GM21619 (cell line): ENCODE data around the gene THRAP3.
A peak's percentile ranks its signal among the peaks of the same experiment; 100 is the strongest.

Experiments used
- ATAC-seq: cut with Tn5 transposase; IDR thresholded peaks from one replicate; pipeline ENCODE4 v1.9.1; 2021; ENCODE audit not compliant: unreplicated experiment

The THRAP3 gene

DNA sequence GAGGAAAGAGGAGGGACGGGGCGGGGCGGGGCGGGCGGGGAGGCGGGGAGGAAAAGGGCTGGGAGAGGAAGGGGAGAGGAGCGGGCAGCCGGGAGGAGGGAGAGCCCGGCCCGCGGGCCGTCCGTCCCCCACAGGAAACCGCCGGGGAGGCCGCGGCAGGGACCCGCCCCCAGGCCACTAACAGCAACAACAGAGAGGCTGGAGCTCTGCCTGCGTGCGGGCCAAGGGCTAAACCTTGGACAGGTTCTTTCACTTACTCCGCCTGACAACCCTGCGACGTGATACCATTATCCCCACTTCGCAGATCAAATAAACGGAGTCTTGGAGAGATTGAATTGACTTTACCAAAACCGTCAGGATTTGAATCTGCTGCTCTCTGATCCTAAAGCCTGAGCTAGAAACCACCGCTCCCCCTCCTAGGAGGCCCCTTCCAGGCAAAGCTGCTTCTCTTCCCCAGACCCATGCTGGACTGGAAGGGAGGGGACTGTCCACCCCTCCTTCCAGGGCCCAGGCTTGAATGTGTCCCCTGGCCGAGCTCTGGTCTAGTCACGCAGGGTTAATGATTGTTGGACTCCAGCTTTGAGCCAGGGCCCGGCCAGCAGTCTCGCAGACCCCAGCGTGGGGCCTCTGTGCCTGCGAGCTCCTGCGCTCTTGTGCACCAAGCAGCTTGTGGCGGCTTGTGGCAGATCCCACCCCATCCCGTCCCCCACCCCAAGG is 99.6 kb downstream of the THRAP3 start, which contains the start of gene EVA1B:
Gene EVA1B (minus strand): TSS at position 10 of the 717 bp plus-strand sequence. CDS start 608 bp downstream, outside the sequence.
- ATAC-seq = peak; percentile 44

DNA sequence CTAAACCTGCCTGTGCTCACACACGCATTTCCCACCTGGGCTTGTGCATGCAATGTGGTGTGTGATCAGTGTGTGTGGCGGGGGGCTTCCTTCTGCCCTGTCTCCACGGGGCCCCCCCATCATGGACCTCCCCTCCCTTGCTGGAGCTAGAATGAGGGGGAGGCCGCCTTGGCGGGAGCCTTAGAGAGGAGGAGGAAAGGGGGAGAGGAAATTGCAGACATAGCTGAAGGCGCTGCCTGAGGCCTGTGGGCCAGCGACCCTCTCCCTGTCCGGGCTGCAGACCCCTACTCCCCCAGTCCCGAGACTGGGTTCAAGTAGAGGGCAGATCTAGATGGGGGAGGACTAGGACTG is 100.1 kb downstream of the THRAP3 start:
- ATAC-seq = no peak

DNA sequence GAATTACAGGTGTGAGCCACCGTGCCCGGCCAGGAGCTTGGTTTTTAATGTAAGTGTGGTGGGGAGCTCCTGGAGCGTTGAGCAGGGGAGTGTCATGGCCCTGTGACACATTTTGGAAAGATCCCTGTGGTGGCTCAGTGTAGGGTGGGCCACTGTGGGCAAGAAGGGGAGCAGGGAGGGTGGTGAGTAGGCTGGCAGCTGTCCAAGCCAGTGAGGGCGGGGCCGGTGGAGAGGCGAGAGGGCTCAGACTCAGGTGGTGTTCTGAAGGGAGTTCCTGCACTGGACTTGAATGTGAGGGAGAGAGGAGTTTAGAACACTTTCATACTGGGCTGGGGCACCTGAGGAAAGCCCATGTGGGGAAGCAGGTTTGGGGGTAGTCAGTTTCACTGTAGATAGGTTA is 102.3 kb downstream of the THRAP3 start:
- no peak for ATAC-seq

DNA sequence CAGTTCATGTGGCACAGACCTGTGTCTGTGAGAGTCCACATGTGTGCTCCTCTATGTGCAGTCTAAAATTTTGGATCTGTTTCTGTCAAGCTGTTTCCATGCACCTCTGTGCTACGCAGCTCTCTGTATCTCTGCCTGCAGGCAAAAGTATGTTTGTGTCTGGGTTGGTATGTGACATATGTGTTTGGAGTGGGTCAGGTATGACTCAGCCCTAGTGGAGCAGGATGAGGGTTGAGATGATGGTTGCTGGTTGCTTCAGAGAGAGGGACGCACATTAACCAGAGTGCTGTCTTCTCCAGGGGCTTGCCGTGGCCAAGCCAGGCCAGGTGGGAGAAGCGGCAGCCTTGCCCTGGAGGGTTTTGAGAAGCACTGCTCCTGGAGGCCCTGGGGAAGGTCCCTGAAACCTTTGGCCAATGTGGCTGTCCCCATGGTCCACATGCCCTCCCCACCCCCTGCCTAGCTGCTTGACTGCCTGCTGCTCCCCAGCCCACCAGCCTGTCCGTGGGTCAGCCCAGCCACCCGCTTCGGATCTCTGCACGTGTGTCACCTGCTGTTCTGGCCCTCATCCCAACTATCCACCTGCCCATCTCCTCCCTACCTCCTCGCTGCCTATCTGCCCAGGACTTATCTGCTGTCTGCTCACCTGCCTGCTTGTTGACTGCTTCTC is 103.3 kb downstream of the THRAP3 start:
- ATAC-seq = no peak

DNA sequence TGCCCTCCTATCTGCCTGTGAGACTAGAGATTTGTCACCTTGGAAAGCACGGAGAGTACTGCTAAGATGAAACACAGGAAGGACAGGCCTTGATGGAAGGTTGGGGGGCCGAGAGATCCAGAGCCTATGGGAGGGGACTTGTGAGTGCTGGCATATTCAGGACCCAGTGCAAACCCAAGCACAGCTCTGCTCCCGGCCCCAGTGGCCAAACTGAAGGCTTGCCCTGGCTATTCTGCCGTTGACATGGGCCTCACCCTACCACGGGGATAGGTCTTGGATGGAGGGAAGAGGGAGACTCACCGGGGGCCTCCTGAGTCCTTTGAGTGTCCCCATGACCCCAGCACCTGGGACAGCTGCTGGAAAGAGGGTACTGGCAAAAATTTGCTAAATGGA is 103.8 kb downstream of the THRAP3 start:
- ATAC-seq = no peak

DNA sequence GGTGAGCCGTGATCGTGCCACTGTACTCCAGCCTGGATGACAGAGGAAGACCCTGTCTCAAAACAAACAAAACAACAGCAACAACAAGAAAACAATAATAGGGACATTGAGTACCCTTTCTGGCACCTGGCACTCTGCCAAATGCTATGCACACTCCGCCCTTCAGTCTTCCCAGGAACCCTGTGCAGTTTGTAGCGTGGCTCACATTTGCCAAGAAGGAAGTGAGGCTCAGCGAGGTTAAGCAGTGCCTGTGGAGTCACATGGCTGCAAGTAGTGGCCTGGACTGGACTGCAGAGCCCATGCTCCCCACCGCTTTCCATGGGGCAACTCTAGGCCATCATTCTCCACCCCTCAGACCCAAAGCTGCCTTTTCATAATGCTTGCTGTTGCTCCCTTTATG is 104.5 kb downstream of the THRAP3 start:
- ATAC-seq = no peak

DNA sequence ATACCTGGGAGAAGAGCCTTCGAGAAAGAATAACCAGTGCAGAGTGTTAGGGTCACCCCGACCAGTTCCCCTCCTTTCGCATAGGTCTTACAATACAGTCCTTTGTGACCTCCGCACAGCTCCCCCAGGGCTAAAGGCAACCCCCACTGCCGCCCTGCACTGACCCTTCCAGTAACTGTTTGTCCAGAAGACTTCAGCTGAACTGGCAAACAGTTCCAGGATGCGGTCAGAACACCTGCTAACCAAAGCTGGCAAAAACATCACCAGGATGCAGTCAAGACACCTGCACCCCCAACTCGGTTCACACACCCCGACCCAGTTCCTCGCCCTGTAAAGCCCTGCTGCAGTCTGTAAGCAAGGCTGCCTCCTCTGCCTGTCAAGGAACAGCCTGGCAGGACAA is 105.6 kb downstream of the THRAP3 start:
- ATAC-seq = no peak

DNA sequence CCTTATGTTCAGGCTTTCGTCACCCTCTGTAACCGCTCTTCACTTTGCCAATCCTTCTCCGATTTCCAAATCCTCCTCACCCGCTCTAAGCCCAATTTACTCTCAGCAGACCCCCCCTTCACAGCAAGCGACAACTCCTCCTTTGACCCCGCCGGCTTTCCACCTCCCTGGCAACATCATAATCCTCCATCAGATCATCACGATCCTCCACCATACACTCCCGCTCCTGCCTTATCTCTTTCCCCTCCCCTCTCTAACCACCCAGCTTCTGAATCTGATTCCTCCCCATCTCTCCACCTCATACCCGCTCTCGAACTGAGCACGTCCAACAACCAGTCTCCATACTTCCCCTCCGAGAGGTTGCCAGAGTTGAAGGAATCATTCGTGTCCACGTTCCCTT is 106.7 kb downstream of the THRAP3 start:
- ATAC-seq = no peak

DNA sequence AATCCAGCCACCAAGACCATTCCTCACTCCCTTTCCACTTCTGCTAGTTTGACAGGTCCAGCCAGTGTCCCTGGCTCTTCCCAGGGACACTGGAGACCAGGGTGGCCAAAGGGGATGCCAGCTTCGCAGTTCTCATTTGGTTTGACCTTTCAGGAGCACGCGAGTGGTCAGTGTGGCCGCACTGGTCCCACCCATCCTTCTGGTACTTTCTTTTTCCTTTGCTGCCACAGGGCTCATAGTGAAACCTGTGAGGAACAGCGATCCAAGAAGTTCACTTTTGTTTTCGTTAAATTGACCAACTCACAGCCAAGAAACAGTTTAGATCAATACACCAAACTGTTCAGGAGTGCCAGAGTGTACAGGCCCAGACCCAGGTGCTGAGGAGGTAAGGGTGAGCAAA is 113.6 kb downstream of the THRAP3 start:
- no peak for ATAC-seq

DNA sequence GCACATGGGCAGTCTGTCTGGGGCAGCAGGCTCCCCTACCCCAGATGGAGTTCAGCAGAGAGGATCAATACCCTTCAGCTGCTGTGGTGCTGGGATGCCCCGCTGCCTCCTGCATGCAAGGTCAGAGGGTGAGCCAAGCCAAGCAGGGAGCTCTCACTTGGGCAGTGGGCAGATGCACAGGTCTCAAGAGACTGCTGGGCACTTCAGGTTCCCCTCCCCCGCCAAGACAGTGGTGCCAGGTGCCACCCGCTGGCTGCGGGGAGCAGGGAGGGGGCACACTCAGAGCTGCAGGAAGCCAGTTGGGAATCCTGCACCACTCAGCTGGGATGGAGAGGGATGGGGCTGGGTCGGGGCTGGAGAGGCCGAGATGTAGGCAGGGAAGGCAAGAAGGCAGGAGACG is 115.0 kb downstream of the THRAP3 start:
- no peak for ATAC-seq

DNA sequence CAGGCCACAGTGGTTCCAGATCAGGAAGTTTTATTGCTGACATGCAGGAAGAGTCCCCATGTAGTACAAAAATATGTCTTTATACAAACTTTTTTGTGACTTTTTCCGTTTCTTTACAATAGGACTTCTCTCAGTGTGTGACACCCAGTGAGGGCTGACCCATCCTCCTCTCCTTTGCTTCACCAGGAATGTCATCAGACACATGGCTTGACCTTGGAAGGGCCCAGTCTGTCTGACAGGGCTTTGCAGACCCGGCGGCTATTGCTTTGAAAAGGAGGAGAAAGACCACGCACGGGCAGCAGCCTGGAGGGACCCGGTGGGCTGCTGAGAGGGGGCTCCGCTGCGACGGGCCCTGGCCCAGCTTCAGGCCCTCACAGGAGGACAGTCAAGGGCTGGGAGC is 115.4 kb downstream of the THRAP3 start:
- ATAC-seq = no peak

DNA sequence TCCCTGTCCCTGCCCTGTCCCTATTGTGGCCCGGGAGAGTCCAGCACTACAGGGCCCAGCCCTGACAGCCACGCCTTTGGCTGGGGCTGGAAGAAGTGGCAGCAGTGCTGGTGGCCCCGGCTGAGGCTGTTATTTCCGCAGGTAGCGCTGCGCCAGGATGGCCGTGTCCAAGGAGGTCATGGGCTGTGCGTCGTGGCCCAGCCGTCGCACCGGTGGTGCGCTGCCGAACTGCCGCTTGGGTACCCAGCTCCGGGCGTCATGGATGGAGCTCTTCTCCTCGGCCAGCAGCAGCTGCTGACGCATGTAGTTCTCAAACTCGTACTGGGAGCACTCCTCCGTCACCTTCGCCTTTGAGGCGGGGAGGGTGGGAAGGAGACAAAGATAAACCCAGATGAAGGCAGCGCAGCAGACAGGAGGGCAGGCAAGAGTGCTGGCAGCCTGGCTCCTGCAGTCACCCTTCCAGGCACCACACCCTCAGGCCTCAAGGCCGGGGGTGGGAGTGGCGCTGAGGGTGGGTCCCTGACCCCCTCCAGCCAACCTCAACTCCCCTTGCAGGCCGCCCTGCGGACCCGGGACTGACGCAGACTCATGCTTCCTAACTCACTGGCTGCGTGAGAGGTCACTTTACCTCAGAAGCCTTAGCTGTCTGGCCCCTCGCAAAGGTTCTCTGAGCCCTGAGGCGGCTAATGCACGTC is 117.5 kb downstream of the THRAP3 start:
- ATAC-seq = no peak

DNA sequence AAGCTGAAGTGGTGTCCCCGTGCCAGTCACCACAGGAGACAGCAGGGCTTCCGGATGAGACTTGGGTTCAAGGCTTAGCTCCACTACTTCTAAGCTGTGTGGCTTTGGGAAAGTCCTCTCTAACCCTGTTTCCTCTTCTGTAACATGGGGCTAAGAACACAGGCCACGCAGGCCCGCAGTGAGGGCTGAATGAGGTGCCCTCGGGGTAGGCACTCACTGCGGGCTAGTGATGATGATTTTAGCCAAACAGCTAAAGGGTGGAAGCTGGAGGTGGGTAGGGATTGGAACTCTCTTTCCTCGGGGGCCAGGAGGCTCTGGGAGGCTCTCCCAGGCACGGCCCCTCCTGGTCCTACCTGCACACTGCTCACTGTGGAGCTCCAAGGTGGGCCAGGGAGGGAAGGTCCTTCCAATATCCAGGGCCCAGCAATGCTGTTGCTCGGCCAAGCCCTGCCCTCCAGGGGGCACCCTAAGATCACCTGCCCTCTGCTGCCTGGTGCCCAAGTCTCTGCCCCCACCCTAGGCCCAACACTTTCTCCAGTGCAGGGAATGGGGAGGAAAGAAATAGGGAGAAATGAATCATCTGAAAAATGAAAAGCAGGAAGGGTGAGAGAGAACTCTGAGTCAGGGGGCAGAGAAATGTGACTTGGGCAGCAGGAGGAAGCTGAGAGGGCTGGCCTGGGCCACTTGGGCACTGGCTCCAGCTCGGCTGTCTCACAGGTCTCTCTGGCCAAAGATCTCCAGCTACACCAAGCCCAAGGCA is 118.4 kb downstream of the THRAP3 start:
- ATAC-seq = no peak

DNA sequence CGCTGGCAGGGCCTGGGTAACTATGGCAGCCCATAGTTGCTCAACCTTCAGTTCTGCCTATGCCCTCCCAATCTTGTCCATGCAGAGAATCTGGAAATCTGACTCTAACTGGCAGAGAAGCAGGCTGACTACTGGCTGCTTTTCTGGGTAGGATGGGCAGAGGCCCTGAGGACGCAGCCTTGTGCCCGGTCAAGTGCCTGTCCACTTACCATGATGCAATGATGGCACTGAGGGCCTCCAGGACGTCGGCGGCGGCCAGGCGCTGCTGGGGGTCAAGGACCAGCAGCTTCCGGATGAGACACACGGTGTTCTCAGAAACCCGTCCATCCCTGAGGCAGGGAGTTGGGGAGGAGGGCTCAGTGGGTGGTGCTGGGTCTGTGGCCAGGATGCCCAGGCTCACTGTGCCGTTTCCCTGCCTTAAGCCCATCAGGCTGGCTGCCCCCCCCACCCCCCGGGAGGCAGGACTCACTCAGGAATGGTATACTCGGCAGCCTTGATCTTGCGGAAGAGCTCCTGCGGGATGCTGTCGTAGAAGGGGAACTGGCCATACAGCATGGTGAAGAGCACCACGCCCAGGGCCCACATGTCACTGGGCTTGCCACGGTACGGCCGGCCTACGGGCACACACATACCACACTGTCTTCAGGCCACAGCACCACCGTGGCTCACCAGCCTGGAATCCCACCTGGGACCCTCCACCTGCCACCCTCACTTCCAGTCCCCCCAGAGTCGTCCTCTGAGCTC is 119.6 kb downstream of the THRAP3 start:
- ATAC-seq = no peak

DNA sequence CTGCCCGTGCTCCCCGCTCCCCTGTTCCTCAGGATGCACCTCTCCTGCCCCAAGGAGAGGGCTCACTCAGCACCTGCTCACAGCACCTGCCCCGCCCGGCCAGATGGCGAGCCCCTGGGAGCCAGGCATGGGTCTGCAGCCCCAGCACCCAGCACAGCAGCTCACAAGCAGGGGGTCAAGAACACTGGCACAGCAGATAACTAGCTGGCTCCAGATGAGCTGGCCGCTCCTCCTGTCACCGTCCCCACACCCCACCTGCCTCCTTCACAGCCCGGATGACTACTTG is 120.1 kb downstream of the THRAP3 start:
- ATAC-seq = no peak

DNA sequence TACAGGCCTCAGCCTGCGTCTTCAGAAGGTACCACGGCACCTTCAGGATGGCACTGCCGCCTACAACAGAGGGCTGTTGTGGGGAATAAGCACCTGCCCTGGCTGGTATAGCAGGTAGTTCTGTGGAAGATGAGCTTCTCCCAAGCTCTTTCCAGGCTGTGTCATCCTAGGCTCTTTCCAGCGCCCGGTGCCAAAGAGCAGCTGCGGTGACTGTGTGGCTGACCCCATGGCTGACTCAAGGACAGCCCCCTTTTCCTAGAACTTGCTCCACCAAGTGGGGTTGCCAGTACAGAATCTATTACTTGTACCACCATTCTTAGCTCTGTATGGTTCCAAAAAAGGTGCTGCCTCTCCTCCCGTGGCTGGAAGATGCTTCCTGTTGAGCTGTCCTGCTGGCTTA is 121.1 kb downstream of the THRAP3 start:
- ATAC-seq = no peak

DNA sequence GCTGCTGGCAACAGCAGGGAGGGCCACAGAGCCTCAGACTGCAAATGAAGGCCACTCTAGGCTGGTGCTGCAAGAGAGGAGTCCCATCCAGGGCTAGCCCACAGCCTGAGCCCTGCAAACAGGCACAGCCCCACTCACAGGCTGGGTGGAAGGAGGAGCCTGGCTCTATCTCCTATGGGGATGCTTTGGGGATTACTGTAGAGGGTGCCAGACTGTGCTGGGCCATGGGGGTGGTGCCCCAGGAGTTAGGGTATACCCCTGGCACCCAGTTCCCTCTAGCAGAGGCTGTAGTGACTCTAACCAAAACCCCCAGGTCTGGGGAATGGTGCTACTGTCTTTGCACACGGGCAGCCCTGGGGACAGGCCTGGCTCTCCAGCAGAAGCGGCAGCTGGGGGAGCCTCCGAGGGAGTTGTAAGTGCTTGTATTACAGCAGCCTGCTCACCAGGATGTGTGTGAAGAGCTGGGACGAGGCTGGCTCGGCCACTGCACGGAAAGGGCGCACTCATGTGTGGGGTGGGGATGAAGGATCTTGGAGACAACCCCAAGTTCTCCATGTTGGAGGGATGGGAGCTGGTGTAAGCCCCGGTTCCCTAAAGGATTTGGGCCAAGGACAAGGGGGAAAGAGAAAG is 122.6 kb downstream of the THRAP3 start:
- no peak for ATAC-seq

DNA sequence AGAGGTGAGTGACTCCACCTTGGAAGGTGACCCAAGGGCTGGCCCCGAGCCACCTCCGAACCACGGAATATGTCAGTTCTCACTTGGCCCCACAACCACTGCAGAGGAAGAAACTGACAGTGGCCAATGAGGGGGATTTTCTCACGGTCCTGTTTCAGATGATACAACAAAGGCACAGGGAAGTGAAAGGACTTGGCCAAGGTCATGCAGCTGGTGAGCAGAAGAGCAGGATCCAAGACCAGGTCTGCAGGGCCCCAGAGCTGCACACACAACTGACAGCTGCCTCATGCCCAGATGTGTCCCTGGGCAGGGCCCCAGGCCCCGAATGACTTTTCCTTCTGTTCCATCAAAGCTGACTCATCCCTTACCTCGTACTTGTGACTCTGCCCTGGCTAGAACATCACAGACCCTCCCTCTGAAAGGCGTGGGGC is 125.0 kb downstream of the THRAP3 start:
- ATAC-seq = peak; percentile 76

DNA sequence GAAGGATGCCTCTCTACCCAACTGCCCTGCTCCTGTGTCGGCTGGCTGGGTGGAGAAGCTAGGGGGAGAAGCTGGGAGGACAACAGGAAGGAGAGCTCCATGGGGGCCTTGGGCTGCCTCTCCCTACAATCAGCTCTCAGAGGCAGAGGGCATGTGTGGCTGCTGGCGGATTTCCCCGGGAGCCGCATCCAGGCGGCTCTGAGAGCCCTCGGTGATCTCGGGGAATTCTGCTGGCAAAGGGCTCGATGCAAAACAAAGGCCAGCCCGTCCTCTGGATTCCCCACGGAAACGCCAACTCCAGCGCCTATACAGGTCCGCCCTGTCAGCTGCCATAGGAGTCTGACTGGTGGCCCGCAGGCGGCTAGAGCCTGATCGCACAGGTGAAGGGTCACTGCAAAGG is 125.6 kb downstream of the THRAP3 start:
- ATAC-seq = no peak

DNA sequence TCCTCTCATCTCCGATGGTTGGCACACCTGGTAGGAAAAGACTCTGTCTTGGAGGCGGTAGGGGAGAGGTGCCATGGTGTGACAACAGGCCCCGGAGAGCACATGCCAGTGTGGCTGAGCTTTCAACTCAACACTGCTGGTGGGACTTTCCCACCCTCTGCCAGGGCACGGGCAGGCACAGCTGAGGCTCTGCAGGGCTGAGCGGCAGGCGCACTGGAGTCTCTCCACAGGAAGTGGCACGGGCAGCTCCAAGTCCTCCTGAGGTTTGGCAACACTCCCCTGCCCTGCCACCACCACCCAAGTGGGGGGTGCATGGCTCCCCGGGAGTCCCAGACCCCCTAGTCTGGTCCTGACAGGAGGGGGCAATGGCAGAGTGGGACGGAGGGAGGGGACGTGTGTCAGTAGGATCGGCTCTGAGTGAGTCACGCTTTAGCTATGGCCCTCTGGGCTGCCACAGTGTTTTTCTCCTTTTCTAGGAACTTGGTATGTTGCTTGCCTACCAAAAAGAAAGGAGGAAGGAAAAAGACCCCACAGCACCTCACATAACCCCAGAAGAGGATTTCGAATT is 126.5 kb downstream of the THRAP3 start:
- no peak for ATAC-seq
